HG02840 (cell line): Measurements from ENCODE around the gene ATXN1.
A peak's percentile ranks its signal among the peaks of the same experiment; 100 is the strongest.
"Not testable (repeated sequence)": the region's sequence is repeated elsewhere in the genome, so short reads cannot be mapped to it uniquely, and the experiment has no call there.

Source experiments
- ATAC-seq: cut with Tn5 transposase; IDR thresholded peaks from one replicate; pipeline ENCODE4 v1.9.1; 2021; ENCODE audit warnings: mild to moderate bottlenecking, moderate library complexity, moderate number of reproducible peaks; ENCODE audit not compliant: unreplicated experiment, low FRiP score

The ATXN1 gene

GRCh38 chr6:16725145-16725864, 36.0 kb downstream of the ATXN1 start:
- ATAC-seq = no peak

GRCh38 chr6:16723826-16724225, 37.4 kb downstream of the ATXN1 start:
- ATAC-seq = no peak

DNA sequence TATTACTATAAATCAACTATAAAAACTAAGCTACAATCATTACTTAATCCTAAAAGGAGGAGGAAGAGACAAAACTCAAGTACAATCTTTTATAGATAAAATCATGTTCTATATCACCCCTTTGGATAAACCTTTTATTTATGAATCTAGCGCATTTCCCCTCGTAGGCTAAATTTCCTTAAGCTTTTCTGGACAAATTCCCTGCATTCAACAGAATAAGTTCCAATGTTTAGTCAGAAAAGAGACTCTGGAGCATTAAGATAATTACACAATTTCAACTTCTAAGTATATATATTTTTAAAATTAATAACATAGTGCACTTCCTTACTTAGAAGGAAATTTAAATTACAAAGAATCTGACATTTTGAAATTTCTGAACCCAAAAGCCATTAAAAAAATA, 37.9 kb downstream of the ATXN1 start:
- no peak for ATAC-seq

DNA sequence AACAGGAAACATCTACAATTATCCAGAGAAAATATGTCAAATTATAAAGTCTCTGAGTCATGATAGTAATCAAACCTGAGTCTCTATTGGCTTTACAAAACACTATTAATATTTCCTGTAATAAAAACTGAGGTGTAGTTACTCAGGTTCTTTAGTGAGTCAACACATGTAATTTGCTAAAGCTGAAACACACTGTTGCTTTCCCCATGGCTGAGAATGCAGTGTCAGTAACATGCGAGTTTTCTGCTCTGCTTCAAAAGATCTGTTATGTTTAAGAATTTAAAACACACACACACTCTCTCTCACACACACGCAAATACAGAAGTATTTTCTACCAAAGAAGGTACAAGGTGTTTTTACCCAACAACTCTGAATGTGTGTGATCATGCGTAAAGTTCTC, 38.6 kb downstream of the ATXN1 start:
- ATAC-seq = no peak

DNA sequence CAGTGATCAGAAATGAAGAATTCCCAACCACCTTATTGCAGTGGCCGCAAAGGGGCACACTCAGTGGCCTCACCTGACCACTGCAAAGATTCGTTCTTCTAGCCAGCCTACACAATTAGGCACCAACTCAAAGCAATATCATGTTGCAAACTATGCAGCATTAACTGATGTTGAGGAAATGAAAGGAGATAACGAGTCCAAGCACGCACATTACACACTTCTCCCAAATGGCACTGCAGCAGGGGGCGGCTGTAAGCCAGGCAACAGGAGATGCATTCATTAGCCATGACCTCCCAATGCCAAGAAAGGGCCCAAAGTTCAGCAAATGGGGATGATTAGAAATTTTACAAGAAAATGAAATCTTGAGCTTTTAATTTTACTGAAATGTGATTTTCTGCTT, 39.3 kb downstream of the ATXN1 start:
- no peak for ATAC-seq

GRCh38 chr6:16720861-16721260, 40.4 kb downstream of the ATXN1 start:
- ATAC-seq = no peak

- ATAC-seq = no peak
These were observed 41.8 kb downstream of the ATXN1 start for GRCh38 chr6:16719488-16719887.

GRCh38 chr6:16718356-16718755, 42.9 kb downstream of the ATXN1 start:
- ATAC-seq = no peak

DNA sequence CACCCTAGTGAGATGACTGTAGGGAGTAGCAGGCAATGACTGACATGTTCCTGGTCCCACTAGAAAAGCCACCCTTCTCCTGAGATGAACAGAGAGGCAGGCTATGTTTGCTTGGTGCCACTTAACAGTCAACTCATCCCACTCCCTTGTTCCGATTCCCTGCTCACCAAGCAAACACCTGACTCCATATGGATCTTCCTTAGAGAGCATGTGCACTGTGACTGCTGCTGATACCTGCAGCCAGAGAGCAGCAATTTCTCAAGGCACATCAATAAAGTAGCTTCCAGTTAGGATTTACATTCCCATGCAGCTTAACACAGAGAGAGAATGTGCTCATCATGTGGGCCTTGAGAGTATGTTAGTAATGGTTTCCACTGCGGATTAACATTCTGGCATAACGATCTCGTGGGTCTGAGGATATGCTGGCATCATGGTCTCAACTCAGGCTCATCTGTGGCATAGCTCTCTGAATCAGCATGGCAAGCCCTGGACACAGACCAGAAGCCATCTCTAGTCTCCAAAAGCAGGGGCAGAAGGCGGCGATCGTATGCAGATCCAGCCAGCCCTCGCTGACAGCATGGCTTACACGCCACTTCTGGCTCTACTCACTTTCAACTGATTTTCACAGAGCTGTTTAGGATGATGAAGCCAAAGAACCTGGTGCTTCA, 43.9 kb downstream of the ATXN1 start:
- ATAC-seq = no peak

DNA sequence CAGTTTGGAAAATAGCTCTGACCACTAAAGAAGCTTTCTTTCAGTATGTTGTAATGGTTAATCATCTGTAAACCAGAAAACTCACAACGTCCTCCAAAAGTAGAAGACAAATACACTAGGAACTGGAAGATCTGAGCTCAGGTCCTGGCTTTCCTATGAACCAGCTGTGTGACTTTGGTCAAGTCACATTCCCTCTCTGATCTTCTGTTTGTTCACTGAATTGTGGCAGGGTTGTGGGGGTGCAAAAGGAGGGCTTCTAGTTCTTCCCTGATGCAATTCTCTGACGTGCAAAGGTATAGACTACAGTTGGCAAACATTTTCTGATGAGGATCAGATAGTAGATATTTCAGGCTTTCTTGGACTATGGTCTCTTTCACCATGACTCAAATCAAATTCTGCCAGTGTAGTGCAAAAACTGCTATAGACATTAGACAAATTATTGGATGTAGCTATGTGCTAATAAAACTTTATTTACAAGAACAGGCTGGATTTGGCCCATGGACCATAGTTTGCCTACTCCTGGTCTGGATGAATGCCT, 44.9 kb downstream of the ATXN1 start:
- no peak for ATAC-seq

- no peak for ATAC-seq
These were observed 47.7 kb downstream of the ATXN1 start for GRCh38 chr6:16713597-16713996.

DNA sequence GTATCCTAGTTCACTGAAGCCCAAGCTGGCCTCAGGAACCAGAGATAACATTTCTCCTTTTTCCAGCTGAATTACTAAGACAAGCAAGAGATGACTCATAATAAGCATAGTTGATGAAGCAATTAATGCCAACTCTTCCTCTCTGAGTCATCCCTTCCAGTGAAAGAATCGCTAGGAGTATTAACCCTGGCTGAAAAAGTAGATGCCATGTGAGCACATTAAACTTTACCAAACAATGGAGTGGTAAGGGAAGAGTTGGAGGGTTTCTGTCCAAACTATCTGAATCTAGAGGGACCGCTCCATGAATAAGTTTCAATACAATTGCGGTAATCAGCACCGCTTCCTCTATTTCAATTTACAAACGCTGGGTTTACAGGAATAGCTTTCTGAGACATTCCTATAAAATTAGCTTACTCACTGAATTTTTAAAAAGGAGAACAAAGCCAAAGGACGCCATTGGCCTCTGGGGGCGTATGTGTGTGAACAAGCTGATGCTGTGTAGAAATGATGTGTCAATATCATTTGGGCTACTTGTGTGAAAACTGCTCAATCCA, 48.3 kb downstream of the ATXN1 start:
- ATAC-seq = peak; percentile 40

- ATAC-seq = peak; percentile 64
These were observed 48.9 kb downstream of the ATXN1 start for GRCh38 chr6:16712255-16712930.

- ATAC-seq = no peak
These were observed 49.6 kb downstream of the ATXN1 start for GRCh38 chr6:16711546-16712254.

GRCh38 chr6:16706911-16707783, 54.1 kb downstream of the ATXN1 start:
- peak; percentile 60 for ATAC-seq

GRCh38 chr6:16706491-16706890, 54.8 kb downstream of the ATXN1 start:
- not testable (repeated sequence) for ATAC-seq

DNA sequence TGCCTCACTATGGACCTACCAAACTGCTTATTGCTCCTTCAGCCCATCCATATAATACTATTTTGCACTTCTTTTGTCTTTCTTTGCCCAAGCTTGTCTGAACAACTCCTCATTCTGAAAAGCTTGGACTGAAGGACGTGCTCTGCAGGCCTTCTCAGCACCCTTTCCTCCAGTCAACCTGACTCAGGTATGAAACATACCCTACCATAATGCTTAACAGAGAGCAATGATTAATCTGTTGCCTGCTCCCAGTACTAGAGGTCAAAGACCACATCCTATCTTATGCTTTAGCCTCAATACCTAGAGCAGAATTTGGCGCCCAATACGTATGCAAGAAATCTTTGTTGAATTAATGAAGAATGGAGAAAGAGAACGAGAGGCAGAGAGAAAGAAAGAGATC, 55.2 kb downstream of the ATXN1 start:
- ATAC-seq = no peak

DNA sequence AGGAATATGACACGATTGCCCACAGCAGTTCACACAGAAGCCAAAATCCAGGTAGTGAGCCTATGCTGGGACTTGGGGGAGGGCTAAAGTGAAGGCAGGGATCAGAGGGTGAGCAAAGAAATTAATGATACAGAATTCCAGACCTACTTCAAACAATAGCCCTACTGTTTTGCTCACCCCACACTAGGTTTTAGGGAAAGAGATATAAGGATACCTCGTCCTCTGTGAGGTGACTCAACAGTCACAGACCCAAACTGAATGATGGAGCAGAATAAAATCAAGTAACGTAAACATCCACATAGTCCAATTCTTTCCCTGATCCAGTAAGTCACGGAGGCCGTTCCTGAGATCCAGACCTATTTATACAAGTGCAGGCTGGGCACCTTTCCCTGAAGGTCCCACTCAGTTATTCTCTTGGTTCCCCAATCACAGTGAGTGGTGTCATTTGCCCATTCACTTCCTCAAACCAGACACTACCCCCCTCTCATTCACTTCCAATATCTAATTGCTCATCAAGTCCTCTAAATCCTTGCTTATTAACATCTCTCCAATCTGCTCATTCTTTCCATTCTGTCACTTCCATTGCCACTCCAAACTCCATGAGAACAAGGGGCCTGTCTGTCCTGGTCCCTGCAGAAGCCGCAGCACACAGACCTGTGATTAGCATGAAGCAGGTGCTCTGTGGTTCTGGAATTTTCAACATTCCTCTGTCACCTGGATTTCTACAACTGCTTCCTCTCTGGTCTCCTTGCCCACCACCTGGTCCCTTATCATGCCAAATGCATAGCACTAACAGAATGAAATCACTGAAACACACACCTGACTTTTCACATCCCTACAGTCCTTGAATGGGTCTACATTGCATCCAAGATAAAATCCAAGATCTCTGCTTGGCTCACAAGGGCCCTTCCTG, 55.9 kb downstream of the ATXN1 start:
- no peak for ATAC-seq
